ENCODE measurements around the gene SYT8. TPM values are rescaled to one million over a fixed set of nuclear protein-coding genes. Genes with fewer than 3 reads are reported as not detected.

Gene SYT8
- total RNA-seq, 1 donor from 2014 or later: 1.2 TPM

- DNase-seq (ENCODE audit: extremely low spot score in 2 of 2): no peak
- no peak overlapping the region for H3K4me3 ChIP-seq
- no peaks in the 10 kb centered on the region for H3K36me3 ChIP-seq
- H3K27ac ChIP-seq: no peak overlapping the region
- no peak for TF ChIP-seq CTCF (IDR thresholded peaks at IDR 0.05)
- TF ChIP-seq POLR2A (IDR thresholded peaks at IDR 0.05): no peak
- TF ChIP-seq POLR2AphosphoS5 (IDR thresholded peaks at IDR 0.05; ENCODE audit: insufficient read depth in 1 of 2, low read depth in 1 of 2): no peak
- H3K4me1 ChIP-seq: no peaks in the 10 kb centered on the region
- H3K9me3 ChIP-seq: peaks cover 7% of the 10 kb centered on the region
- intact Hi-C loops (cut with DNase I): no loop called here
- no peaks in the 10 kb centered on the region for H3K27me3 ChIP-seq
Observed at GRCh38 chr11:1814691-1815090, 20.1 kb upstream of the SYT8 start.

GRCh38 chr11:1815311-1815710 is 19.5 kb upstream of the SYT8 start:
- peaks cover 7% of the 10 kb centered on the region for H3K9me3 ChIP-seq
- intact Hi-C loops (cut with DNase I): no loop called here
- H3K27me3 ChIP-seq: no peaks in the 10 kb centered on the region
- no peak overlapping the region for H3K4me3 ChIP-seq
- no peak for DNase-seq (ENCODE audit: extremely low spot score in 2 of 2)
- peaks cover 3% of the 10 kb centered on the region for H3K4me1 ChIP-seq
- H3K36me3 ChIP-seq: no peaks in the 10 kb centered on the region
- no peak overlapping the region for H3K27ac ChIP-seq
- TF ChIP-seq POLR2AphosphoS5 (IDR thresholded peaks at IDR 0.05; ENCODE audit: insufficient read depth in 1 of 2, low read depth in 1 of 2) (no peak), CTCF (IDR thresholded peaks at IDR 0.05) (no peak), POLR2A (IDR thresholded peaks at IDR 0.05) (no peak)

- peaks cover 8% of the 10 kb centered on the region for H3K4me1 ChIP-seq
Observed at GRCh38 chr11:1815751-1816150, 19.0 kb upstream of the SYT8 start.

GRCh38 chr11:1817000-1817399 is 17.8 kb upstream of the SYT8 start:
- Histone ChIP-seq H3K4me1 (peaks cover 8% of the 10 kb centered on the region), H3K27ac (no peak overlapping the region), H3K4me3 (no peak overlapping the region), H3K27me3 (no peaks in the 10 kb centered on the region), H3K36me3 (no peaks in the 10 kb centered on the region), H3K9me3 (peaks cover 7% of the 10 kb centered on the region)
- TF ChIP-seq POLR2A (IDR thresholded peaks at IDR 0.05) (no peak), CTCF (IDR thresholded peaks at IDR 0.05) (no peak), POLR2AphosphoS5 (IDR thresholded peaks at IDR 0.05; ENCODE audit: insufficient read depth in 1 of 2, low read depth in 1 of 2) (no peak)
- intact Hi-C loops (cut with DNase I): no loop called here
- DNase-seq (ENCODE audit: extremely low spot score in 2 of 2): no peak

More at GRCh38 chr11:1815751-1816150, 19.0 kb upstream of the SYT8 start:
- intact Hi-C loops (cut with DNase I): no loop called here
- no peak for DNase-seq (ENCODE audit: extremely low spot score in 2 of 2)
- Histone ChIP-seq H3K27me3 (no peaks in the 10 kb centered on the region), H3K9me3 (peaks cover 7% of the 10 kb centered on the region), H3K27ac (no peak overlapping the region), H3K4me3 (no peak overlapping the region), H3K36me3 (no peaks in the 10 kb centered on the region)
- TF ChIP-seq CTCF (IDR thresholded peaks at IDR 0.05) (no peak), POLR2A (IDR thresholded peaks at IDR 0.05) (no peak), POLR2AphosphoS5 (IDR thresholded peaks at IDR 0.05; ENCODE audit: insufficient read depth in 1 of 2, low read depth in 1 of 2) (no peak)

- H3K36me3 ChIP-seq: no peaks in the 10 kb centered on the region
- peaks cover 7% of the 10 kb centered on the region for H3K9me3 ChIP-seq
- H3K4me1 ChIP-seq: peaks cover 8% of the 10 kb centered on the region
- intact Hi-C loops (cut with DNase I): no loop called here
- TF ChIP-seq POLR2AphosphoS5 (IDR thresholded peaks at IDR 0.05; ENCODE audit: insufficient read depth in 1 of 2, low read depth in 1 of 2) (no peak), POLR2A (IDR thresholded peaks at IDR 0.05) (no peak), CTCF (IDR thresholded peaks at IDR 0.05) (no peak)
- no peak overlapping the region for H3K27ac ChIP-seq
- H3K4me3 ChIP-seq: no peak overlapping the region
- no peaks in the 10 kb centered on the region for H3K27me3 ChIP-seq
- DNase-seq (ENCODE audit: extremely low spot score in 2 of 2): no peak
Observed at GRCh38 chr11:1817511-1817910, 17.3 kb upstream of the SYT8 start.

Measured in vagina (tissue), 2 donors.